Chondrocyte (in vitro differentiated cells): ENCODE results near the gene WNT7A. TPM values are rescaled to one million over a fixed set of nuclear protein-coding genes. Genes with fewer than 3 reads are reported as not detected.

Experiments
- DNase-seq: peaks from one replicate; pipeline ENCODE4 v3.0.0; 2021; ENCODE audit warnings: mixed read lengths, low spot score
- H3K27ac Mint-ChIP-seq: one replicate; pipeline ENCODE4 v1.8.0; 2021; ENCODE audit warnings: mild to moderate bottlenecking, moderate library complexity, mixed read lengths; ENCODE audit not compliant: unreplicated experiment
- H3K27me3 Mint-ChIP-seq: 2 replicates; pipeline ENCODE4 v1.8.0; 2021; ENCODE audit warnings: low read depth, mixed read lengths
- H3K36me3 Mint-ChIP-seq: 2 replicates; pipeline ENCODE4 v1.8.0; 2021; ENCODE audit warnings: low read depth, mixed read lengths
- H3K4me1 Mint-ChIP-seq: 2 replicates; pipeline ENCODE4 v1.8.0; 2021; ENCODE audit warnings: low read depth, mild to moderate bottlenecking, mixed read lengths
- H3K4me3 Mint-ChIP-seq: one replicate; pipeline ENCODE4 v1.8.0; 2021; ENCODE audit warnings: mild to moderate bottlenecking, moderate library complexity, mixed read lengths; ENCODE audit not compliant: unreplicated experiment
- H3K9me3 Mint-ChIP-seq: 2 replicates; pipeline ENCODE4 v1.8.0; 2021; ENCODE audit warnings: low read depth, mixed read lengths
- CTCF ChIP-seq: fragments of 200-600 bp; sonication (generic); IDR thresholded peaks from 2 replicates; pipeline ENCODE4 v1.5.0; 2021; ENCODE audit warnings: antibody characterized with exemption, mild to moderate bottlenecking, moderate library complexity
- total RNA-seq: library from RNA; stranded (reverse); gene quantifications from 3 replicates; pipeline ENCODE4 v1.2.1, GENCODE V29; 2021

WNT7A gene
- total RNA-seq, 1 donor from 2014 or later, result not detected

- Mint-ChIP-seq H3K36me3 (no peaks in the 10 kb centered on the region), H3K27ac (no peak overlapping the region), H3K27me3 (peaks cover 22% of the 10 kb centered on the region), H3K4me3 (no peak overlapping the region), H3K9me3 (no peaks in the 10 kb centered on the region), H3K4me1 (no peaks in the 10 kb centered on the region)
- no peak for TF ChIP-seq CTCF
- DNase-seq, result peak; percentile 70
Measured at GRCh38 chr3:13846716-13847570, 32.9 kb downstream of the WNT7A start.

DNA sequence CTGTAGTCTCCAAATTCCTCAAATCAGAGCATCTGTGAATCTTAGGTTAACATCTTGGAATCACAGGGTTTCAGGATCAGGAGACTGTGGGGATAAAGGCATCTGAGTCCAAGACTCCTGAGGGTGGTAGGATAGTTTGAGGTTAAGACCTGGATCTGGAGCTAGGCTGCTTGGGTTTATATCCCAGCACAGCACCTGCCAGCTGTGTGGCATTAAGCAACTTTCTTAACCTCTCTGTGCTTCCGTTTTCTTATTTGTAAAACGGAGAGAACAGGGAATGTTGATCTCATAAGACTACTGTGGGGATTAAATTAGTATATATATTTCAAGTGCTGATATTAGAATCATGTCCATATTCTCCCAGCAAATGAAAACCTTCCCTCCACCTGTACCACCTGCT, 33.6 kb downstream of the WNT7A start:
- H3K27ac Mint-ChIP-seq, result no peak overlapping the region

DNA sequence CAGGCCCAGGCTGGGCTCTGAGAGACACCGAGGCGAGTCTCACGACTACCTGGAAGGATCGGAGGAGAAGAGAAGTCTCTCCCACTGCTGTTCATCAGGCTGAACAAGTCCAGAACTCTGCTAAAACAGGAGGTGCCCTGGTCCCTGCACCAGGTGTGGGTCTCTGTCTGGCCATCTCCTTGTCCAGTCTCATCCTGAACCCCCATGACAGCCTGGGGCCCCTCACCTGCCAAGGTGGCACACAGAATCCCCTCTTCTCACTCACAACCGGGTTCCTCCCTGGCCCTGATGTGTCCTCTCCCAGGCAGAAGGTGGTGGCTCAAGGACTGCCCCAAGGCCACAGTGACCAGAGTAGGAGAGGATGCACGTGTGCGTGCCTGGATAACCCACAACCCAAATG, 34.1 kb downstream of the WNT7A start:
- Mint-ChIP-seq H3K36me3 (no peaks in the 10 kb centered on the region), H3K4me1 (no peaks in the 10 kb centered on the region), H3K9me3 (no peaks in the 10 kb centered on the region), H3K27me3 (peaks cover 17% of the 10 kb centered on the region), H3K27ac (no peak overlapping the region), H3K4me3 (no peak overlapping the region)
- peak; percentile 68 for DNase-seq
- no peak for TF ChIP-seq CTCF

More for the DNA sequence above, 33.6 kb downstream of the WNT7A start:
- Mint-ChIP-seq H3K4me1 (no peaks in the 10 kb centered on the region), H3K36me3 (no peaks in the 10 kb centered on the region), H3K27me3 (peaks cover 21% of the 10 kb centered on the region), H3K9me3 (no peaks in the 10 kb centered on the region), H3K4me3 (no peak overlapping the region)
- no peak for DNase-seq
- no peak for TF ChIP-seq CTCF

GRCh38 chr3:13844911-13845310, 35.0 kb downstream of the WNT7A start:
- TF ChIP-seq CTCF, result no peak
- Mint-ChIP-seq H3K27ac (no peak overlapping the region), H3K4me3 (no peak overlapping the region), H3K36me3 (no peaks in the 10 kb centered on the region), H3K27me3 (peaks cover 15% of the 10 kb centered on the region), H3K4me1 (no peaks in the 10 kb centered on the region), H3K9me3 (no peaks in the 10 kb centered on the region)
- no peak for DNase-seq

DNA sequence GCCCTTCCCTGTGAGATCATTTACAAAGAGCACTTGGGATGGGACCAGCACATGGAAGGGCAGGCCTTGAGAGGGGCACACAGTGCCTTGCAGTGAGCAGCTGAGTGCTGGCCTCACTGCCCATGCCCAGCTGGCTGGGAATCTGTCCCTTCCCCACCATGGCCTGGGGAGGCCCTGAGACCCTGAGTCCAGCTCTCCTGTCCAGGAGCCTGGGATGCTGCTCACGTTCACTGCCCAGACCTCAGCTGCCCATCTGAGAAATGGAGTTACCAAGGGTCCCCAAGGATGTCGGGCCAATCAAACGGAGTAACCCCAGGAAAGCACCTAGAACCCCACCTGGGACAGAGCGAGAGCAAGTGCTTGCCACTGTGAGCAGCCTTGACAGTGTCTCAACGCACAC, 35.6 kb downstream of the WNT7A start:
- no peak overlapping the region for H3K27ac Mint-ChIP-seq

More for the DNA sequence above, 35.6 kb downstream of the WNT7A start:
- H3K4me1 Mint-ChIP-seq, result no peaks in the 10 kb centered on the region
- no peak for TF ChIP-seq CTCF
- peaks cover 15% of the 10 kb centered on the region for H3K27me3 Mint-ChIP-seq
- H3K36me3 Mint-ChIP-seq, result no peaks in the 10 kb centered on the region
- no peak for DNase-seq
- H3K9me3 Mint-ChIP-seq, result no peaks in the 10 kb centered on the region
- H3K4me3 Mint-ChIP-seq, result no peak overlapping the region
